AG10803 (cell line): ENCODE measurements around the gene MIB2.

Source experiments
- DNase-seq: peaks from one replicate; pipeline ENCODE4 v3.0.0; 2010; ENCODE audit warnings: low read depth
- H3K4me3 ChIP-seq: 2 replicates; pipeline ENCODE4 v1.5.1; 2011; ENCODE audit warnings: mild to moderate bottlenecking, low read length, control low read depth
- CTCF ChIP-seq: conservative IDR thresholded peaks from 2 replicates; pipeline ENCODE4 v1.5.1; 2011; ENCODE audit warnings: mild to moderate bottlenecking, low read length, control low read depth, inconsistent platforms

Gene MIB2

GRCh38 chr1:1577367-1578011 is 37.8 kb upstream of the MIB2 start:
- H3K4me3 ChIP-seq: no peak overlapping the region
- TF ChIP-seq CTCF: no peak
- no peak for DNase-seq

- no peak for DNase-seq
- H3K4me3 ChIP-seq: no peak overlapping the region
- no peak for TF ChIP-seq CTCF
Measured at GRCh38 chr1:1578371-1578940, 36.8 kb upstream of the MIB2 start.

- no peak for TF ChIP-seq CTCF
- DNase-seq: no peak
- no peak overlapping the region for H3K4me3 ChIP-seq
Measured at GRCh38 chr1:1582585-1583346, 32.5 kb upstream of the MIB2 start.

- no peak for TF ChIP-seq CTCF
- DNase-seq: no peak
- H3K4me3 ChIP-seq: no peak overlapping the region
Measured at GRCh38 chr1:1583347-1584010, 31.8 kb upstream of the MIB2 start.

GRCh38 chr1:1591452-1591851 is 23.8 kb upstream of the MIB2 start:
- DNase-seq: no peak
- no peak for TF ChIP-seq CTCF
- H3K4me3 ChIP-seq: no peak overlapping the region

GRCh38 chr1:1593834-1594601 is 21.3 kb upstream of the MIB2 start:
- TF ChIP-seq CTCF: no peak
- DNase-seq: no peak
- no peak overlapping the region for H3K4me3 ChIP-seq
